ENCODE data around the gene CASR.

- TF ChIP-seq CTCF (conservative IDR thresholded peaks at IDR 0.05; ENCODE audit: low read depth, low read length) (no peak), EZH2 (IDR thresholded peaks at IDR 0.05; ENCODE audit: borderline replicate concordance, low read depth, low read length, poor library complexity, severe bottlenecking) (no peak)
These were observed 51.7 kb downstream of the CASR start for GRCh38 chr3:122235147-122235546.

Measured in A673 (cell line).